Measurements from ENCODE around the gene FMO2.

FMO2 gene

GRCh38 chr1:171174560-171175294 is 10.4 kb upstream of the FMO2 start:
- no peak for DNase-seq

DNA sequence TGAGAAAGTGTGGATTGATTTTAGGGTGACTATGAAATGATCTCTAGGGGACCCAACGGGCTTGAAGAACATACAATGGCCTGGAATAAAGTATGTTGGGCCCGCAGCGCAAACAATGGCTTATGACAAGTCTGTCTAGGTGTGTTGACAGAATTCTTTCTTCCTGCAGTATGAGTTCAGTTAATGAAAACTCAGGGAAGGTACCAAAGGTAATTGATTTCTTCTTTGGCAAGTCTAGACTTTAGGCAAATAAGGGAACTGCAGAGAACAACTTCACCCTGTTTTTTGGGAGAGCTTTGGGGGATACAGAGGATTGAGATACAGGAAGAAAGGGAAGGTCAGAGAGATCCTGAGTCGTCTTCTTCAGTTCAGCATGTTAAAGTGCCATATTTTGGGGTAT is 7.8 kb upstream of the FMO2 start:
- no peak for DNase-seq

- DNase-seq, result no peak
Measured at GRCh38 chr1:171179318-171180227, 5.5 kb upstream of the FMO2 start.

- no peak for DNase-seq
Measured at GRCh38 chr1:171180670-171181069, 4.4 kb upstream of the FMO2 start.

DNA sequence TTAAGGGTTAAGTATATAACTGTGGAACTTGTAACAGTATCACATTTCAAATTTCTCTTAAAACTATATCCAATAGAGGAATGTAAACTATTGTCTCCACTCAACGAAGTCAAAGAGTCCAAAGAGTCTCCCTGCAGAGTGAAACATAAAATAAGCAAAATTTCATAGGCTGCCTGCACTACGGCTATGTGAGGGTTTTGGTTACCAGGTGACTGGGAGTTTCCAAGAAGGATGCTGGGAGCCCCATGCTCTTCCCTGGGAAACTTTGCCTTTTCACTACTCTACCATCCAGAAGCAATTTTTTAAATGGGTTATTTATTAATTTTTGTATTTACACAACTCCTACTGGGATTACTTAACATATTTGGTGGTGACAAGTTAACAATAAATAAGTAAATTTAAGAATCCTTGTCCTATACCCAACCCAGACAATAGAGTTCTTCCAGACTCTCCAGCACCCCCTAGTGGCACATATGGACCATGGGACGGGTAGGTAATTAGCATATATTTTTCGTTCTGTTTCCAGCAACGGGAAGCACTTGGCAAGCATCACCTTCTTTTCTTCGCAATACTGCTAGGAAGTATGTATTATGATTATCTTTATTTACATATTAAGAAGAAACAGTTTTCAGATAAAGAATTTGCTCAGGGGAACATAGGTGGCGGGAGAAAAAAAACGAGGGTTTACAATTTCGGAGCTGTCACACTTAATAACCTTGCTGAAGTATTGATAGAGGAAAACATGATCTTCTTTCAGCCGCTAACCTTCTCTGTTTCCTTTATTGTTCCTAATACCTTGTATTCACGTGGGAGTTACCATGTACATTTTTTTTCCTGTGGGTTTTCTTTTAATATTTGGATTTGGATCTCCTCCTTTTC is 3.5 kb downstream of the FMO2 start:
- peak; percentile 44 for DNase-seq

DNA sequence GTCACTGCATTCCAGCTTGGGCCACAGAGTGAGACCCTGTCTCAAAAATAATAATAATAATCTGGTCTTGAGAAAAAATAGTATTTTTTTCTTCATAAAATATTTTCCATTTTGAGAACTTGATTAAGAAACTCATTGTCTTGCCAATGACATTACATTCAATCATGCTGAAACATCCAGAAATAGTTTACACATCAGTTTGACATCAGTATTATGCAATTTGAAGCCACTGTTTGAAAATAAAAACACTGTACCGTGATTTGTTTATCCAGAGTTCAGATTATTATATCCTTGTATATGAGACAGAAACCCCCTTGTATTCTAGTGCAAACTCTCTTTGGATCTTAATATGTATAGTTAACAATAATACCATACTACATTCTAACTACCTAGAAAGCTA is 6.9 kb downstream of the FMO2 start:
- DNase-seq, result no peak

DNA sequence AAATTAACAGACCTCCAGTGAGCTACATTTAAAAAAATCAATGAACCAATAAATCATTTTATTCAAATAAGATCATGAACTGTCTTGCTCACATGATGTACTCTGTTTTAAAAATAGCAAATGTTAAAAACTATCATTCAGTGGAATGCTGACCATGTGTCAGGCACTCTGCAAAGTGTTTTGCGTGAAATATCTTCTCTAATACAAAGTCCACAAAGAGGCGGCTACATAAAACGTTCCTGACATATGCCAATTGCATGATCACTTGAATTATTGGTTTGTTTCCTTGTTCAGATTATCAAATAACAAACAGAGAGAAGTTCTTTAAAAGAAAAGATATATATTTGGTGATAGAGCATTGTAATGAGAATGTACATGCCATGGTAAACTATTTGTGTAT is 10.7 kb downstream of the FMO2 start:
- DNase-seq, result no peak

GRCh38 chr1:171196351-171196750 is 11.3 kb downstream of the FMO2 start:
- no peak for DNase-seq

DNA sequence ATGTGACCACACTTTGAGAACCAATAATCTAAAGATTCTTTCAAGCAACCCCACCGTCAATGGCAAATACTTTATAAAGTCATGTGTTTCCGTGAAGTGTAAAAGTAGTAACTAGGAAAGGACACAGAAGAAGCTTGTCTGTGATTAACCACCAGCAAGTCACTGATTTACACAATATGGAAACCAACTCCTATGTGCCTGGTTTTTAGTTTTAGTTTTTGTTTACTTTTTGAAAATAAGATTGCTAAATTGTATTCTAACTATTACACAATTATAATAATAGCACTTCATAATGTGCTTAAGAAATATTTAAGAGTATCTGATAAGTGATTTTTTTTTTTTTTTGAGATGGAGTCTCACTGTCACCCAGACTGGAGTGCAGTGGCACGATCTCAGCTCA is 13.0 kb downstream of the FMO2 start:
- DNase-seq, result no peak

DNA sequence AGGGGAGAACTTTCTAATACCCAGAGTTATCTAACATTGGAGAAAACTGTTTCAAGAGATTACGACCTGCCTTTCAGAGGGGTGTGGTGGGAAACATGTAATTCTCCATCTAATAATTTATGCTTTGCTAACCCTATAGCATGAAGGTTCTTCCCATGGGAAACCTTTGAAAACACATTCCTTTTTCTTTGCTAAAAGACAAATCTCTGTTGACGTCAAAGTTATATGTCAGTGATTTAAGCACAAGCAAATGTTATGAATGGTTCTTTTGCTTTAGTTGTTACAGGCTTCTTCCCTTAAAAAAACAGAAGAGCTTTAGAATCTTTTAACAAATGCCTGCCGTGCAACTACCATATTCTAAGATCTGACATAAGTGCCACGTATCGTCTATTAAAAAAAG is 19.2 kb downstream of the FMO2 start:
- no peak for DNase-seq

- no peak for DNase-seq
Measured at GRCh38 chr1:171206204-171206977, 21.3 kb downstream of the FMO2 start.

- DNase-seq, result no peak
Measured at GRCh38 chr1:171206978-171207355, 21.9 kb downstream of the FMO2 start.

- no peak for DNase-seq
Measured at GRCh38 chr1:171207377-171207776, 22.3 kb downstream of the FMO2 start.

GRCh38 chr1:171210355-171210754 is 25.3 kb downstream of the FMO2 start:
- DNase-seq, result no peak

DNA sequence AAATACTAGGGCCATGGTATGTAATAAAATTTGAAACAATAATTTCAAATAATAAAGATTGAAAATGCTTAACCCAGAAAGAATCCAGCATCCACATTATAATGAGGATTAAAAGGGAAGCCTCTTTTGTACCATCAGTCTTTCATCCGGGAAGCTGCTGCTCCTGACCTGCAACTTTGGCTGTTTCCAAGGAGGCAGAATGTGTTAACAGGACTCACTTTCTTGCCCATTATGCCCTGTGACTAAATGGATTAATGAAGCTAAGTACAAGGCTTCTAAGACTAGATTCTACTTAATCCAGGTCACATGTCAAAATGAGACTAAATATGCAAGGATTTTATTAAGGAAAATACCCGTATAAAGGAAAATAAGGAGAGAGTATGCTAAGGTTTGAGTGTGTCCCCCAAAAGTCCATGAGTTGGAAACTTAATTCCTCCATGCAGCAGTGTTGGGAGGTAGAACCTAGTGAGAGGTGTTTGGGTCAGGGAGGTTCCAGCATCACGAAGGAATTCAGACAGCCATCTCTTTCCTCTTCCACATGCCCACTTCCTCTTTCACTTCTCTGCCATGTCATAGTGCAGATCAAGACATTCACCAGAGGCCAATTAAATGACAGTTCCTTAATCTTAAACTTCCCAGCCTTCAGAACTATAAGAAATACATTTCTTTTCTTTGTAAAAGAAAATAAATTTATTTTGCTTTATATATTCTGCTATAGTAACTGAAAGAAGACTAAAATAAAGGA is 27.7 kb downstream of the FMO2 start:
- no peak for DNase-seq

GRCh38 chr1:171213559-171214454 is 28.7 kb downstream of the FMO2 start:
- no peak for DNase-seq

DNA sequence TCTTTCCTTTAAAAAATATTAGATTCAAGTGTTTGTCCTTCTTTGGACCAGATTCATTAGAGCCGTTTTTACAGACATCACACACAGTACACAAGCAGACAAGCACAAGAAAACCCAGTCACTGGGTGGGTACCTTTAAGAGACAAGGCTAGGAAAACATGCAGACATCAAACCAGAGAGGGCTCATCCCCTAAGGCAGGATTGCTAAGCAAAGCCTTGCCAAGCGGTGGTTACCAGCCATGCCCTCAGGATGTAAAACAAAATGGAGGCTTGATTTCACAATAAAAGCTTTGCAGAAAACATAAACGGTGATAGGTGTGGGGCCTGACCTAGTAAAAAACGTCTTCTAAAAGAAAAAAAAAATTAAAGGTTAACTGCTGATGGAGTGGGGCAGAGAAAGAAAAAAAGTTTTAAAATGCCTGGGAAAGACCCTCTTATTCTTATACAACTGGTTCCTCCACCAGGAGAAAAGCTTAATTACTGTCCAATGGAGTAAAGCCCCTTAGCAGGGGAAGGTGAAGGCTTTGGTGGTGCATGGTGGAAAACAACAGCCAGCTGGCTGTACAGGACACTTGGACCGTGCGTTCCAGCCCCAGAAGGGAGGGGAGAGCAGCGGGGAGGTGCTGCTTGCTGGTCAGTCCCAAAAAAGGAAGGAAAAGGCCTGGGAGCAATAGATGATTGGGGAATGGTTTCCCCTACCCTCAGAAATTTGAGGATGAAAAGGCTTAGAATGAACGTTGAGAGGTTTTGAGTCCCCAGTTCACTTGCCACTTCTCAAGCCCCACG is 32.8 kb downstream of the FMO2 start:
- DNase-seq, result no peak

DNA sequence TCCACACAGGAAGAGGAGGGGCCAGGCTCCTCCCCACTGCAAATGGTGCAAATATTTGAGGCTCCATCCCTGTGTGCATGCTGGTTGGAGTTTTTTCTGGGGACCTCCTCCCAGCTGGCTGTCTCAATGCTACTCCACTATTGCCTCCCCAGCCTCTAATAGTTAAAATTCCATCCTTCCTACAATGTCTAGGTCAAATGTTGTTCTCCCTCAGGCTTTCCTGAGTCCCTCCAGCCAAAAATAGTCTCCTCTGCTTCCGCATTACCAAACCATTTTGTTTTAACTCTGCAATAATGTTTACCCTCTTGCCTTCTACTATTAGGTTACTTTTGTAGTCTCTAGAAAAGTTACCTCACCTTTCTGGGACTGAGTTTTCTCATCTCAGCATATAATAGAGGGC is 33.6 kb downstream of the FMO2 start:
- no peak for DNase-seq

DNA sequence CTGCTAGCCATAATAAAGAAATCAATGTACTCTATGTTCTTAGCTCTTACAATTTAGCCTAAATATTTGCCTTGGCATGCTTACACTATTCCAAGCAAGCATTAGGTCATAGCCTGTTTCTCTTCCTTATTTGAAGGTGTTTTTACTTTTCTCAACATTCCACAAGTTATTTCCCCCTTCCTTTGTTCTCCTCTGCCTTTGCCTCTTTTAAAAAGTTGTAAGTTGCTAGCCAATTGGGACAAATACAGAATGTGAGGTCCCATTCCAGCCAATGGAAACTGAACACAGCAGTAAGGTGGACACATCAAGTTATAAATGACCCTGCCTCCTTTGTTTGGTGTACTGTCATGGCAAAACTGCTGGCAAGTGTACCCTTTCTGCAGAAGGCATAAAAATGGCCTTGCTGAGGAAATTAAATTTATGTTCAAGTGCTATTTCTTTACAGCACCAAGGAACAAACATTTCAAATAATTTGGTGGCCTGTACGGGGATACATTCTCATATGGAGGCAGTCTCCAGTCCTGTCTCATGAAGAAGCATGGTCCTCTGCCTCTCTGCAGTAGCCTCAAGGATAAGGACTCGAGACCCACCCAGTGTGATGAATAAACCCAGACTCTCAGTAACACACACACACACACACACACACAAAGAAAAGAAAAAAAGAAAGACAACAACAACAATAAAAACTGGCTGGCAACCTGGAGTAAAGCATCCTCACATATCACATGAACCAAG is 34.4 kb downstream of the FMO2 start:
- no peak for DNase-seq
